ENCODE results near the gene SLC6A11.

GRCh38 chr3:10813425-10813824, 2.6 kb upstream of the SLC6A11 start:
- TF ChIP-seq CTCF (IDR thresholded peaks at IDR 0.05) (no peak), JUN (IDR thresholded peaks at IDR 0.05) (no peak), BHLHE40 (IDR thresholded peaks at IDR 0.05; ENCODE audit: low read depth, low read length) (no peak), POLR2A (IDR thresholded peaks at IDR 0.05; ENCODE audit: low read length) (no peak), RNF2 (IDR thresholded peaks at IDR 0.05; ENCODE audit: borderline replicate concordance, low read depth) (no peak), REST (IDR thresholded peaks at IDR 0.05) (no peak), CEBPB (IDR thresholded peaks at IDR 0.05) (no peak), FOSL2 (IDR thresholded peaks at IDR 0.05) (no peak), FOSL2 (CRISPR knock-in tag; IDR thresholded peaks at IDR 0.05) (no peak), EP300 (IDR thresholded peaks at IDR 0.05) (no peak), RAD21 (conservative IDR thresholded peaks at IDR 0.05 in 1 of 2, IDR thresholded peaks at IDR 0.05 in 1 of 2) (no peak), MAX (IDR thresholded peaks at IDR 0.05) (no peak)
